HG03039 (cell line): ENCODE results near the gene PI4K2A.
A peak's percentile ranks its signal among the peaks of the same experiment; 100 is the strongest.
"Not testable (repeated sequence)": the region's sequence is repeated elsewhere in the genome, so short reads cannot be mapped to it uniquely, and the experiment has no call there.

ENCODE experiments used
- ATAC-seq: cut with Tn5 transposase; IDR thresholded peaks from one replicate; pipeline ENCODE4 v1.9.1; 2021; ENCODE audit warnings: mild to moderate bottlenecking, moderate library complexity; ENCODE audit not compliant: unreplicated experiment

Gene PI4K2A

DNA sequence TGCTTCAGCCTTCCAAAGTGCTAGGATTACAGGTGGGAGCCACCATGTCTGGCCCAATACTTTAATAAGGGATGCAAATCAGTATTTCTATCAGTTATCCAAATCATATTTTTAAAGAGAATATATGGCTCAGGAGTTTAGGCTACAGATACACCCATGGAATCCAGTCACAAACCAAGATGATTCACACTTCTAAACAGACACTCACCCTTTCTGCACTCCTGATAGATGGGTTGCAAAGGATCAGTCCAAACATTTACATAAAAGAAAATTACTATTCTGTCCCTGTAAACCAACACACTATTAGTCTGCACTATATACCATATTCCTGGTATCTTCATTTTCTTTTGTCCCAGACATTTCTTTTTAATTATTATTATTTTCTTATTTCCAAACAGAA lies 9.4 kb upstream of the PI4K2A start:
- no peak for ATAC-seq

DNA sequence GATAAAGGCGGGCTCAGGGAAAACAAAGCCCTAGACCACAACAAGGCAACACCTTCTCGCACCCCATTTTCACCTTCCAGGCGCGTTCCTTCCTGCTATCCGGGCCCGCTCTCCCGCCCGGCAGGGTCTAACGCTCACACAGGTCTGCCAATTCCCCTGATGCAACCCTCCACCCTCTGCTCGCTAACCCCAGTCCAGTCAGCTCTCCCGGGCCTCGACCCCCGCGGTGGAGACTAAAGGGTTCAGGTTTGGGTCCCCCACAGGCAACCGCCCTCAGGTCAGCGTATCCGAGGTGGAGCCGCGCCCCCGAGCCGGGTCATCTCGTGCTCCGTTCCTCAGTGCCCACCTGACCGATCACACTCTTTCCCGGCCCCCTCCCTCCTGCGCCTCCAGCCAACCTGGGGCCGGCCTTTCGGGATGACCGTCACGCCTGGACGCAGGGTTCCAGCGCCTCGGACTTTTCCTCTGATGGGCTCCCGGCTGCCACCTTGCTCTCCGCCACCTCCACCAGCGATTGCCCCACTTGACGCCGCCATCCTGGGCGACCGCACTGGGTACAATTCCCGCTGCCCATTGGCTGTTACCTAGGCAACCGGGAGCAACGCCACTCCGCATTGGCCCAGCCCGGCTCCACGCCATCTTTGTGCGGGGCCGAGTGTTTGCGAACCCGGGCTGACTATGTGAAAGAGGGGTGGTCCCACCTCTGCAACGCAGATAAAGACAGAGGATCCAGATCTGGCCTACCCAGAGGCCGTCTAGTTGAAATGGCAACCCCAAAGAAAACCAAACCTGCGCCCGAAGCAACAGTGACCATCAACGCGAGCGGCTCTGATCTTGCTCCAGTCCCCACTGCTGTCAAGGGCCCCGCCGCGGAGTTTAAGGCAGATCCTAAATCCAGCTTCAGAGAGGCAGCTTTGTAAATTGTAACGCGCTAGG lies 7.3 kb upstream of the PI4K2A start, which contains the start of gene MORN4:
MORN4 (minus strand) TSS at position 552 of the 936 bp plus-strand sequence. CDS start 13,847 bp downstream, outside the sequence.
- peak; percentile 98 for ATAC-seq

DNA sequence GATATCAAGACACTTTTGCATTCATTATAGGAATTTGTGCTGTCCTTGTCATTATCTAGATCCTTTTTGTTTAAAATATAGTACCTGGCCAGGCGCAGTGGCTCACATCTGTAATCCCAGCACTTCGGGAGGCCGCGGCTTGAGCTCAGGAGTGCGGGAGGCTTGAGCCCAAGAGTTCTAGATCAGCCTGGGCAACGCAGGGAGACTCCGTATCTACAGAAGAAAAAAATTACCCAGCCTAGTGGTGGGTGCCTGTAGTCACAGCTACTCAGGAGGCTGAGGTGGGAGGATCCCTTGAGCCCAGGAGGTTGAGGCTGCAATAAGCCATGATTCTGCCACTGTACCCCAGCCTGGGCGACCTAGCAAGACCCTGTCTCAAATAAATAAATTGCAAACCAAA lies 6.5 kb upstream of the PI4K2A start:
- no peak for ATAC-seq

DNA sequence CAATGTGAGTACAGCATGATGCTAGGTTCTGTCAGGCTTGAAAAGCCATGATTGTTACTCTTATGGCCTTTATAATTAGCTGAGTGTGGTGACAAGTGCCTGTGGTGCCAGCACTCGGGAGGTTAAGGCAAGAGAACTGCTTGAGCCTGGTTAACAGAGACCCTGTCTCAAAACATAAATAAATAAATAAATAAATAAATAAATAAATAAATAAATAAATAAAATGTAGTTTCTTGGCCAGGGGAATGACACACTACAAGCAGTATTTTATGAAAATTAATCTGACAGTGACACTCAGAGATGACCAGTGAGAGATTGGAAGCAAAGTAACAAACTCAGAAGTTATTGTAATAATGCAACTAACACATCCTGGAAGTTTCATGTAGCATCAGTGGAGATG lies 4.9 kb upstream of the PI4K2A start:
- no peak for ATAC-seq

DNA sequence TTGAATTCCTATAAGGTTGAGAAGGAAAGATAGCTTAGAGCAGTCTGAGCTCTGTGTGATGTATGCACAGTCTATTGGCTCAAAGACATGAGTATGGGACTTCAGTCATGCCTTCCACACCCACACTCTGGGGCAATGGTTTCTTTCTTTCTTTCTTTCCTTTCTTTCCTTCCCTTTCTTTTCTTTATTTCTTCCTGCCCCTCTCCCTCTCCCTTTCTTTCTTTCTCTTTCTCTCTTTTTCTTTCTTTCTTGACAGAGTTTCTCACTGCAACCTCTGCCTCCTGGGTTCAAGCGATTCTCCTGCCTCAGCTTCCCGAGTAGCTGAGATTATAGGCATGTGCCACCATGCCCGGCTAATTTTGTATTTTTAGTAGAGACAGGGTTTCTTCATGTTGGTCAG lies 1.4 kb upstream of the PI4K2A start:
- ATAC-seq: not testable (repeated sequence)

DNA sequence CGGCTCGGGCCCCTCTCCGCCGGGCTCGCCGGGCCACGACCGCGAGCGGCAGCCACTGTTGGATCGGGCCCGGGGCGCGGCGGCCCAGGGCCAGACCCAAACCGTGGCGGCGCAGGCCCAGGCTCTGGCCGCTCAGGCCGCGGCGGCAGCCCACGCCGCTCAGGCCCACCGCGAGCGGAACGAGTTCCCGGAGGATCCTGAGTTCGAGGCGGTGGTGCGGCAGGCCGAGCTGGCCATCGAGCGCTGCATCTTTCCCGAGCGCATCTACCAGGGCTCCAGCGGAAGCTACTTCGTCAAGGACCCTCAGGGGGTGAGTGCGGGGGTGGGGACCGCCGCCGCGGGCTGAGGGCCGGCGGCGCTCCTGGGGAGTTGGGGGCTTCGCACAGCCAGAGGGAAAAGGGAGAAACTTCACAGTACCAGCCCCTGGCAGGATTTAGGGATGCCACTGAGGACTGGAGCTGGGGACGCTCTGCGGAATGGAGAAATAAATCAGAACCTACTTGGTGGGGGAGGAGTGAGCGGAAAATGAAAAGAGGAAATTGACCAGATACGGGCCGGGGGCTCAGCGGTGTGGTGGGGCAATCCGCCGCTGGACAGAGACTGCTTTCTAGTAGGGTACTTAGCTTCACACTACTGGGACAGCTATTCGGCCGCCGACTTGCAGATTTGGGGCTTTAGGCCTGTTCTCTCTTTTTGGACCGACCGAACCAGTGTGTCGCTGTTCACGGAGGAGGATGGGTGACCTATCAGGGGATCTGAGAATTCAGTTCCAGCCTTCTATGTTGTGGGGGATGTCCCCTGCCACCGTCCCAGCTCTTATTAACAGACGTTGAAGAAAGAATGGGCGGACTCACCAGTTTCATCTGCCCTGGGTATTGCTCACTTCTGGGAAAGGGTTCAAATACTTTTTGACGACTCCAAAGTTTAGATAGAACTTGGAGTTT lies 669 bp downstream of the PI4K2A start:
- ATAC-seq: no peak

DNA sequence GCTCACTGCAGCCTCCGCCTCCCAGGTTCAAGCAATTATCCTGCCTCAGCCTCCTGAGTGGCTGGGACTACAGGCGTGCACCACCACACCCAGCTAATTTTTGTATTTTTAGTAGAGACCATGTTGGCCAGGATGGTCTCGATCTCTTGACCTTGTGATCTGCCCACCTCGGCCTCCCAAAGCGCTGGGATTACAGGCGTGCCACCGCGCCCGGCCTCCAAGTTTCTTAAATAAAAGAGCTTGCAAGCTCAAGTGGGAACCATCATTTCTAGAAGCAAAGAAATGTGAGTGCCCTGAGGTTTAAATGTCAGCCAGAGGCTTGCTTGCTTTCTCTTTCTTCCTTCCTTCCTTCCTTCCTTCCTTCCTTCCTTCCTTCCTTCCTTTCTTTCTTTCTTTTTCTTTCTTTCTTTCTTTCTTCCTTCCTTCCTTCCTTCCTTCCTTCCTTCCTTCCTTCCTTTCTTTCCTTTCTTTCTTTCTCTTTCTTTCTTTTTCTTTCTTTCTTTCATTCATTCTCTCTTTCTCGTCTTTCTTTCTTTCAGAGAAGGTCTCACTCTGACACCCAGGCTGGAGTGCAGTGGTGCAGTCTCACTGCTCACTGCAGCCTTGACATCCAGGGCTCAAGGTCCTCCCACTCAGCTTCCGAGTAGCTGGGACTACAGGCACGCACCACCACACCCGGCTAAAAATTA lies 2.1 kb downstream of the PI4K2A start:
- ATAC-seq: not testable (repeated sequence)

DNA sequence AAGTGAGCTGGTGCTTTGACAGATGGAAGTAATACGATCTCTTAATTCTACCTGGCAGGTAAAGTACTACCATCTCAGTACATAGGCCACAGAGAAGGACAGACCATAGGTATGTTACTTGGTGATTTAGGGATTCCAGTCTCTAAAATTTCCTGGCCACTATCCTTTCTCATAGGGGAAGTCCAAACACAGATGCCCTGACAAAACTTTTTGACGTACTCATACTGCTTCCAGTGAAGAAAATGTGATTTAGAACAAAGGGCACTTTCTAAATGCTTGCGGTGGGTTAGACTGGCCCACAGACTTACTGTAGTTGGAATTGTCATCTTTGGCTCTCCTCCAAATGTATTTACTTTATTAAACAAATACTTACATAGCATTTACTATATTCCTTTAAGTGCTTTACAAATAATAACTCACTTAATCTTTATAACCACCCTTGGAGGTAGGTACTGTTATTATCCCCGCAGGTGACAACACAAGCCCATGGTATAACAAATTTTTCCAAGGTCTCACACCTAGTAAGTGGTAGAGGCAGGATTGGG lies 3.0 kb downstream of the PI4K2A start:
- ATAC-seq: no peak

DNA sequence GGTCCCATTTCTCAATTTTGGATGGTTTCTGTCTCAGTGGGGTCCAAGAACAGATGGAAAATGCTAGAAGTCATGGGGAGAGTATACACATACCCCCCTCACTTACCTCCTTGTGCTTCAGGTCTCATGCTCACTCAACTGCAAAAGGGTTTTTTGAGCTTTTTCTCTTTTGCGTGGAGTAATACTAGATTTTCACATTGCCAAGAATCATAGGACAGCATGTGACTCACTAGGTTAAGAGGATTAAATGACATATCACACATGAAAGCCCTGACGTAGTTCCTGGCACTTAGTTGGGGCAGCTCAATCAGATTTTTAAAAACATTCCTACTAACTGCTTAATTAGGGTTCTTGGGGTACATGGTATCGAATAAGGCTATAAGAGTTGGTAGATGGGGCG lies 4.5 kb downstream of the PI4K2A start:
- no peak for ATAC-seq

DNA sequence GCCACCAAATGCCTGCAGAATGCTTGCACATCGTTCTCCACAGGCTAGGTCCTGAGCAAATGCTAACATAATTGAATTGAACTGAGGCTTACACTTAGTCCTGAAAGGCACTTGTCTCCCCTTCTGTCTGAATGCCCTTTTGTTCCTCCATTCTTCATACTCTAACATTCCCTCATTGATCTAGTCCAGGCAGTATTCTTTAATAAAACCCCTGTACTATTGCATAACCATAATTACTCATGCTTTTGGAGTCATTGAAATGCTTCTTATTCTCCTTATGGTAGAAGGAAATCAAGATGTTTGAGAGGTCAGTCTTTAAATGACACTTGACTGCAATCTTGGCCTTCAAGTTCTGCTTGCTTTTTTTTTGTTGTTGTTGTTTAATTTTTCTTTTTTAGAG lies 7.1 kb downstream of the PI4K2A start:
- ATAC-seq: no peak

DNA sequence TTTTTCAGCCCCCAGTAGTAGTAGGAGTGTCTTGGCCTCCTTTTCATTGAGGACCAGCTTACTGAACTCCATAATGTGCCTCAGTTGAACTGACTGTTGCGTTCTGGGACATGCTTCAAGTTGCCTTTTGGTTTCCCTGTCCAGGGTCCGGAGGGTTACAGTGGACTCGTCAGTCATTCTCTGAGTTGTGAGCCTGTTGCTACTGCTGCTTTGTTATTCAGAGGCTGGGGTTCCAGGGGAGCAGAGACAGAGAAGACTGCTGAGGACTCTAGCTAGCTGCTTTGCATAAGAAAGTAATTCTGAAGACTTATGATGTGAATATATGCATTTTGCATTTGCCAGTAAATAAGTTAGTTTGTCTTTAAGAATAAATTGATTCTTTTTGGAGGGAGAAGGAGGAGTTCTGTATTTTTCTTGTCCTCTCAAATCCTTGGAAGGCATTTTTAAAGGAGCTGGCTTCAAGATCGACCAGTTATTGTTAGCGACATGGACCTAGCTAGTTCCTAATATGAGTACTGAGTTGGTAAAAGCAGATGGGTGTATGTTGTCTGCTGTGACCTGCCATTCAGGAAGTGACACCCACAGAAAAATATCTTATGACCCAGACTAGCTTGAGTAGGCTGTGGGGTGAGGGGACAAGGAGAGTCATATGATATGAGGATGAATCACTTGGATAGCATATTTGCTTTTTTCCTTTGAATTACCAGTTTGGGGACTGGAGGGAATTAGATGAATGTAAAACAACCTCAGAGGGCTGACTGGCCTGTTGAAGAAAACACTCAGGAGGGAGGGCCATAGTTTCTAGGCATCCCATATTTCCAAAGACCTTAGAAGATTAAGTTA lies 8.3 kb downstream of the PI4K2A start:
- ATAC-seq: peak; percentile 67

DNA sequence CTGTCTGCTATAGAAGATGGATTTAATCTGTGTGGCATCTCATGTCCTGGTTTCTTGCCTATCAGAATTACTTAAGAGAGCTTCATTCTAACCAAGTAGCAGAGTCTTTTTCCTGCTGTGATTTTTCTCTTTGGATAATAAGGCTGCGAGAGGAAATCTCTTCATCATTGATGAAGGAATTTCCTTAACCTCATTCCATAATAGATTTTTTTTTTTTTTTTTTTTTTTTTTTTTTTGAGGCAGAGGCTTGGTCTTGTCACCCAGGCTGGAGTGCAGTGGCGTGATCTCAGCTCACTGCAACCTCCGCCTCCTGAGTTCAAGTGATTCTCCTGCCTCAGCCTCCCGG lies 8.9 kb downstream of the PI4K2A start:
- not testable (repeated sequence) for ATAC-seq

DNA sequence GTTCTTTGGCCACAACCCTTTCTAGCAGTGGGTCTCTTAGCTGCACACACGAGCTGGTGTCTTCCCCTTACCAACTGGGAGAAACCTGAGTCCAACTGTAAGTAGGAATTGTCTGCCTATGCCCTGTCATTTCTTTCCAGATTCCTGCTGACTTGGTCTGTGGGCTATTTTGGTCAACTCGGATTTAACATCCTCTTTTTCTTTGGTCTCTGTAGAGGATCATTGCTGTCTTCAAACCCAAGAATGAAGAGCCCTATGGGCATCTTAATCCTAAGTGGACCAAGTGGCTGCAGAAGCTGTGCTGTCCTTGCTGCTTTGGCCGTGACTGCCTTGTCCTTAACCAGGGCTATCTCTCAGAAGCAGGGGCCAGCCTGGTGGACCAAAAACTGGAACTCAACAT lies 10.3 kb downstream of the PI4K2A start:
- no peak for ATAC-seq

DNA sequence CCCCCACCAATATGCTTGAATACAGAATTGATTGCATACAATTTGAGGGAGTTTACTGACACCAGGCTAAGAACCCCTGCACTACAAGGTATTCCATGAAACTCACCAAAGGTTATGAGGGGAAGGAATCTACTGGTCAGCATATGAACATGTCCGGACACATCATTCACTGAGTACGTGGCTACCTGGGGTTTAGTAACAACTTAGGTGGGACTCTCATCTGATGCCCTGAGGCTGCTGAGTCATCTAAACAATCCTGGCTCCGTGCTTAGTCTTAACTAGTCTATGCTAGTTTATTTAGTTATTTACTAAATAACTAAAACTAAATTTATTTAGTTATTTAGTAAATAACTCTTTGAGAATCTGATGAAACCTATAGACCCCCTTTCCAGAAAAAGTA lies 11.3 kb downstream of the PI4K2A start:
- no peak for ATAC-seq

DNA sequence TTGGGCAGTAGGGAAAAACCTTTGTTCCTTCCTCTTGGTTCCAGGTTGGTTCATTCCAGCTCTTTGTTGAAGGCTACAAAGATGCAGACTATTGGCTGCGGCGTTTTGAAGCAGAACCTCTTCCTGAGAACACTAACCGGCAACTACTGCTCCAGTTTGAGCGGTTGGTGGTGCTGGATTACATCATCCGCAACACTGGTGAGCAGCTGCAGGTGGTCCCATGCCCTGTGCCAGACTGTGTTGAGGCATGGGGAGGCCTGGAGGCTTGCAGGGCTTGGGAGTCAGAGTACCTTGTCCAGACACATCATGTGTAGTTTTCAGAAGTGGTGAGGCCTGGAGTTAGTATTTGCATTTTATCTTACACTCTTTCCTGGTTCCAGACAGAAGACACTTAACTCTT lies 16.3 kb downstream of the PI4K2A start:
- ATAC-seq: no peak

DNA sequence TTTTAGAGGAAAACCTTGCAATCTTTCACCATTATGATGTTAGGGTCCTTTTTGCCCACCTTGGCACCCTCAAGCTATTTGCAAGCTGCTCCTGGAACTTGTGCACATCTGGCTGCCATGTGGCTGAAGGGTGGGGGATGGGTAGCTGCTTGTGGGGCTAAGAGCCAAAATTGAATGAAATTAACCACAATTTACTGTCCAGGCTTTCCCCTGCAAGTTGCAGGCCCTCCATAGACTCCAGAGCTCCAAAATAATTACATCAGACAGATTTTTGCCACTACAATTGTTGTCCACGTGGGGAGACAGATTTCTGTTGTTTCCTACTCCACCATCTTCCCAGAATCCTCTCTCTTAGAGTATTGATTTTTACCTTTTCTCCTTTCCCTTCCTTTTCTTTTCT lies 19.1 kb downstream of the PI4K2A start:
- no peak for ATAC-seq

DNA sequence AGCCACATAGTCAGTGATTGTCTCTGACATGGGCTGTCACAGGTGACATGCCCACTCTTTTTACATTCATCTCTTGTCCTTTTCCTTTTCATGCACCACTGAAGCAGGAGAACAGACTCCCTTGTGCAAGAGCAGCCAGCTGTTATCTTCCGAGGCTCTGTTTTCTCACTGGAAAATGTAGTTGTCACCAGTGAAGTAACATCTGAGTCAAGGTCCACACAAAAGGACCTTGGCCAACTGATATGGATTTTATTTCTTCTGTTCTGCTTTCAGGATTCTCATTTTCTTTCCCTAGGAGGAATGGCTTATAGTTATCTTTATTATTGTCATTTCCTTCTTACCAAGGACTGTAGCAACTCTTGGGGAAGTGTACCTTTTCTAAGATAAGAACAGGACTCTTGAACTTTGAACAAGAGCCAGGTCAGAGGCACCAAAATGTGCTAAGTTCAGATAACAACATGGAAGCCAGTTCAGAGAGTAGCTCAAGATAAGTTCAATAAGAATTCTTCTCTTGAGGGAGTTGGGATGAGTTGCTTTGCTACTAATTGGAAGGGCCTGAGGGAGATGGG lies 23.9 kb downstream of the PI4K2A start:
- no peak for ATAC-seq

DNA sequence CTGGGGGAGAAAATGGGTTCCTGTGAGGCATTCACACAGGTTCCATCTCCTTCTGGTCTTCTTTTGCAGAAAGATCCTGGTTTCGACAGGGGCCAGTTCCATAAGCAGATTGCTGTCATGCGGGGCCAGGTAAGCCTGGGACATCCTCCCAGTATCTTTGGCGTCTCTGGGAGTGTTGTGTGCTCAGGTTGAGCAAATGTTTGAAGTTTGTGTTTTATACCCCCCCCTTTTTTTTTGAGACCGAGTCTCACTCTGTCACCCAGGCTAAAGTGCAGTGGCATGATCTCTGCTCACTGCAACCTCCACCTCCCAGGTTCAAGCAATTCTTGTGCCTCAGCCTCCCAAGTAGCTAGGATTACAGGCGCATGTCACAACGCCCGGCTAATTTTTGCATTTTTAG lies 26.5 kb downstream of the PI4K2A start:
- no peak for ATAC-seq

DNA sequence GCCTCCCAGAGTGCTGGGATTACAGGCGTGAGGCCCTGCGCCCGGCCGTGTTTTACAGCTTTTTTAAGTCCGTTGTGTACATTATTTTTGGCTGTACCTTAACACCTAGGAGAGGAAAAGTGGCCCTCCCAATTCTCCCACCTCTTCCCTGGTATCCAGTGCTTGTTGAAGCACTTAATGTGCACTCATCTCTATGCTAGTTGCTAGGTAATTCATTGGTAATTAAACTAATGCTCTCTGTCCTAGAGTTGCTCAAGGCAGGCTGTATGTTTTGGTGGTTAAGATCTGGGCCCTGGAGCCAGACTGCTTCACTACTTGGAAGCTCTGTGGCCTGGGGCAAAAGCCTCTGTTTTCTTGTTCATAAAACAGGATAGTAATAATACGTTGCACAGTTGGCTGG lies 27.0 kb downstream of the PI4K2A start:
- ATAC-seq: no peak

DNA sequence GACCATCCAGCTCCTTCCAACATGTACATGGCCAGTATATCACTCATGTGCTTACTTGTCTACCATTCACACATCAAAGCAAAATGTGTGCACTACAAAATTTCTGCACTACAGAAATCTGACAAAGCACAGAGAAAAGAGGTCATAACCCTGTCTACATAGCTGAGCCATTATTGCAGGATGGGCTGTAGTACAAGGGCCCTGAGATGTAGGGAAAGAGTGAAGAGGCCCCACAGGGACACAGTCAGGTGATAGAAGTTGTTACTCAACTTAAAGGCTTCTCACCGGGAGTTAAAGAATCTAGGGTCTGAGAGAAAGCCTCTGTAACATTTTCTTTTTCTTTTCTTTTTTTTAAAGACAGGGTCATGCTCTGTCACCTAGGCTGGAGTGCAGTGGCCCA lies 29.1 kb downstream of the PI4K2A start:
- no peak for ATAC-seq
